HG03439 (cell line): ENCODE data around the gene DSN1.

Experiments
- ATAC-seq: cut with Tn5 transposase; IDR thresholded peaks from one replicate; pipeline ENCODE4 v1.9.1; 2021; ENCODE audit warnings: mild to moderate bottlenecking, moderate library complexity; ENCODE audit not compliant: unreplicated experiment

DSN1 gene

GRCh38 chr20:36758276-36758675 is 15.3 kb downstream of the DSN1 start:
- ATAC-seq = no peak

GRCh38 chr20:36756496-36756895 is 17.1 kb downstream of the DSN1 start:
- ATAC-seq = no peak

- ATAC-seq = no peak
These were observed 18.8 kb downstream of the DSN1 start for GRCh38 chr20:36754656-36755222.

DNA sequence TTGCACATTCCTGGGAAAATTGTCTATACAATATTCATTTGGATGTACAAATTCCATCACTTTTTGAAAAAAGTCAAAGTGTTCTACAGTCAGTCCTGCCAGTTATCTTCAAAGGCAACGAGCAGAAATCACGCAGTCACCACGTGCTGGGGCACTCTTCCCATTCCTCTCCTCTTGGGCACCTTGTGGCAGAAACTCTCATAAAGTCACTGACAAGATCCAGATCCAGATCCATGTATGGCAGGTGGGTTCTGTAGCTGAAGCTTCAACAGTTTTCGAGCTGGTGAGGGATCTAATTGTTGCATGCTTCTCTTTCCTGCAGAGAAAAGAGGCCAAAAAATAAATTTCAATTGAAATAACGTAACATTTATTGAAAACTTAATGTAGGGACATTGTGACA is 21.0 kb downstream of the DSN1 start:
- ATAC-seq = no peak

- ATAC-seq = peak; percentile 93
These were observed 27.5 kb downstream of the DSN1 start, which contains the start of gene NDRG3 for GRCh38 chr20:36745927-36746659. TSS of gene NDRG3 (minus strand) at chr20:36746090. CDS start at chr20:36721735, 24,355 bp downstream.

DNA sequence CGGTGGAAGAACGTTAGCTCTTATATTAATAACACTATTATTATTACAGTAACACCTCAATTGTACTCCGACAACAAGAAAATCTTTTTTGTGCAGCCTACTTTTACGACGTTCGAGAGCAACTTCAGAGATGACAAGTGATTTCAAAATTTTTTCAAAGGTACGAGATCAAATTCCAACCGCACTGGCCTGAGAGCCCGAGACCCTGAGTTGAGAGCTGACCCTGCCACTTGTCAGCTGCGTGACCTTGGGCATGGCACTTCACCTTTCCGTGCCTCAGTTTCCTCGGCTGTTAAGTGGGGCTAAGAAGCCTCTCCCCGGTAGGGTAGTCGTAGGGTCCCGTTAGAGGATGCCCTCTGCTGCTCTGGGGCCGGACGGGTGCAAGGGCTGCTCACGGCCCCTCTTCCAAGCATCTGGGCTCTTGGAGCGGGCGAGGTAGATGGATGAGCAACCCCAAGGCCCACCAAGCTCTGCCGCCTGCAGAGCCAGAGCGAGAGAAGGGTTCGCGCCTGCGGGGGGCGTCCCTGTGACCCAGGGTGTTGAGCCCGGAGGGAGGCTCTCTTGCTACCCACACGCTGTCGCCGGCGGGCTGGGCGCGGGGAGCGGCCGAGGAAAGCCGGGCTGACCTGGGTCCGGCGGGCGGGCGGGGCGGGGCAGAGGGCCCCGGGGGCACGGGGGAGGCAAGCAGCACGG is 28.2 kb downstream of the DSN1 start:
- ATAC-seq = peak; percentile 43

- no peak for ATAC-seq
These were observed 28.8 kb downstream of the DSN1 start for GRCh38 chr20:36744764-36745191.

GRCh38 chr20:36744243-36744642 is 29.3 kb downstream of the DSN1 start:
- ATAC-seq = no peak

DNA sequence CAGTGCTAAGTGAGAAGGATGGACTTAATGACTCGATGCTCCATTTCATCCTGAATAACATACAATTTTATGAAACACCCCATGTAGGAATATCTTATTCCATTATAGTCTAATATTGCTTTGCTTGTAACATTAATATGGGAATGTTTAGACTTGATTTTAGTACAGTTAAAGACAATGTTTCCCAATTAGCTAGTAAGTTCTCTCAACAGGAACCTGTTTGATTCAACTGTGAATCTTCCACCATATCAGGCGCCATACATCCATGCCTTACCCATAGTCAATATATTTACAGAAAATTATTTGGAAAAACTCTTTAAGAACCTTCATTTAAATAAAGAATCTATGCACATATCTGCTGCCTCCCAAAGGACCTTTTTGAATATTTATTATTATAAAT is 31.0 kb downstream of the DSN1 start:
- no peak for ATAC-seq

- no peak for ATAC-seq
These were observed 32.5 kb downstream of the DSN1 start for GRCh38 chr20:36741072-36741471.

- ATAC-seq = no peak
These were observed 36.4 kb downstream of the DSN1 start for GRCh38 chr20:36737183-36737499.

DNA sequence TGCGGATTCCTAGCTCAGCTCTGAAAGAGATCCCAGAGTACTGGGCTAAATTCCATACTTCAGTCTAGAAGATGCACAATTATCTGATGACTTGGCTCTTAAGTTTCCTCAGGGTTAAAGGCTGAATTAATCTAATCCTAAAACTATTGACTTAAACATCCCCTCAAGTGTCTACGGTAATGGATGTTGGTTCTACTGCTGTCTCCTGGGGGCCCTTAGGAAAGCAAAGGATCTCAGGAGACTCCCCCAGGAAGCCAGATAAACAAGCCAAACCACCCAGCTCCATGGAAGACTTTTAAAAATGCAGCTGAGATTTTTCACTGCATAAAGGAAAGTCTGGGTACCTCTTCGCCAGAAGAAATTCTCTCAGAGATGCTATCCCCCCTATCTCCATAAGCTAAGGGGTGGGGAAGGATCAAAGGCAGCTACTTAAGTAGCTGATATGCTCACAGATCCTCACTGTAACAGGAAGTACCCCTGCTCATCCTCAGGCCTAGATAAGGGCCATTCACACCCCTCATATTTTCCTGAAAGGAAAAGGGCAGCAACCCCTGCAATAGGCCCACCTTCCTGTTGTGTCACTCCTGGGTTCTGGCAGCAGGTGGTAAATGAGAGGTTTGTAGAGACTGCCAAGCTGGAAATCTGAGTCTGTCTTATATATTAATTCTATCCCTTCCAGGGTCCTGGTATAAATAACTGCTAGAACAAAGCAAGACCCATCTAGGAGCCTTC is 36.9 kb downstream of the DSN1 start:
- ATAC-seq = no peak

DNA sequence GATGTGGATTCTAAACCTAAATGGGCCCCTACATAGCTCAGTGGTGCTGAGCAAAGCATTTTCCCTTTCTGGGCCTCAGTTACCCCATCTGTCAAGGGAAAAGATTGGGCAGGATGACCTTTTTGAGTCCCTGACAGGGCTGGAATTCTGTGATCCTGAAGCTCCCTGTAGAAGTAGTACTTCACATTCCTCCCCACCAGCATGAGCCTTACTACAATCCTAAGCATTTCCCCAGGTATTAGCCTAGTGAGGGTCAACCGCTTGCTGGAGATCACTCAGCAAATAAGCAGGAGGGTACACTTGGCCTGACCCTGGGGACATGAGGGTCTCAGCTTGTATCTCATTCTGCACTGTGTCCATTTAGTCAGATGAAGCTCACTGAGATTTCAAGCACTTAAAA is 41.1 kb downstream of the DSN1 start:
- ATAC-seq = no peak

GRCh38 chr20:36728986-36729385 is 44.6 kb downstream of the DSN1 start:
- no peak for ATAC-seq

DNA sequence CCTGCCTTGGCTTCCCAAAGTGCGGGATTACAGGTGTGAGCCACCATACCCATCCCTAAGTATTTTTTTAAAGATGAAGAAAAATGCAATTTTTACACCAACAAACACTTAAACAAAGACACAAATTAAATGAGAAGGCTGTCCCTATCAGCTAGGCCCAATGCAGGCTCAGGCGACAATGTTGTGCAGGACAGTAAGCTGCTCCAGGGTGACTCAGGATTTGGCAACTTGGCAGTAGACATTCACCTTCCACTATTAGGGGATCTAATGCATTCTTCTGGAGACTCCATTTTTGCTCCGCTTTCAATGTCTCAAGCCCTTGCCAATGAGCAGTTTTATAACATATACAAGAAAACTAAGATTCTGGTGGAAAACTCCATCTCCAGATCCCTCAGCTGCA is 47.4 kb downstream of the DSN1 start:
- ATAC-seq = no peak

DNA sequence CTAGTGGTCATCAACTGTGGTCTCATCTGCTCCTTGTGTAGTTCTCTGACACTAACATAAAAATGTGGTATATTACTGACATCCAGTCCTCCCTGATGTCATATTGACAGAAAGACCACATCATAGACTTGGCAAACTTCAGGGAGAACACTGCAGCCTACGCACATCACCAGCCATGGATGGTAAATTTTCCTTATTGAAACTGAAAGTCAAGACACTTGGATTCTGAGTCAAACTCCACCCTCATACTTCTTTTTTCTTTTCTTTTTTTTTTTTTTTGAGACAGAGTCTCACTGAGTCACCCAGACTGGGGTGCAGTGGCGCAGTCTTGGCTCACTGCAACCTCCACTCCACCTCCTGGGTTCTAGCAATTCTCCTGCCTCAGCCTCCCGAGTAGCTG is 53.1 kb downstream of the DSN1 start:
- no peak for ATAC-seq

GRCh38 chr20:36717657-36718056 is 55.9 kb downstream of the DSN1 start:
- ATAC-seq = no peak

DNA sequence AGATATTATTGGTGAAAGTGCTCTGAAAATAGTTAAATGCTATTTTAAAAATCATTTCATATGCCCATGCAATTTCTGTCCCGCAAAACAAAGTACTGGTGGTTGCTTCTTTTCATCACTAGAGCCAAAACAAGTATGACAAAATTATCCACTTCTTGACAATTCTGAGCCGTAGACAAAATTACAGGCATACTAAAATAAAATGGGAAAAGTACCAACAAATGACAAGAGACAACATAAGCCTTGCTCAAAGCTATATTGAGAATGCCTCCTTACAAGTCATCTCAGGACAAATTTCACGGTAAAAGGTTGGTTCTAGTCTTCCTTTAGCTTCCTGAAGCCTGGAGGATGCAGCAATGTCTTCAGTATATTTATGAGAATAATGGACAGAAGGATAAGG is 56.5 kb downstream of the DSN1 start:
- ATAC-seq = no peak

- ATAC-seq = no peak
These were observed 60.8 kb downstream of the DSN1 start for GRCh38 chr20:36712775-36713174.

DNA sequence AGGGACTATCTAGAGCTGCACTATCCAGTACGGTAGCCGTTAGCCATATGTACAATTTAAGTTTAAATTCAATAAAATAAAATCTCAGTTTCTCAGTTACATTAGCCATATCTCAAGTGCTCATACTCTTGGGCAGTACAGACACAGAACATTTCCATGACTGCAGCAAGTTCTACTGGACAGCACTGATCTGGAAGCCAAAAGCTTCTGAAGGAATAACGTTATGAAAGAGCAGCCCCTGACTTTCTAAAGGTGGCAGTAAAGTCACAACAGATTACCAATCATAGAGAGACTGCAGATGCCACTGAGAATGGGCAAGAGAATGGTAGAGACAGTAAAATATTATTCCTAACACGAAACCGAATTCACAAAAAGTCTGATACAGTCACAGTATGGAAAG is 64.4 kb downstream of the DSN1 start:
- no peak for ATAC-seq

- no peak for ATAC-seq
These were observed 70.0 kb downstream of the DSN1 start for GRCh38 chr20:36703530-36703929.
